OCI-LY3 (cell line): Measurements from ENCODE around the gene WWOX.

ENCODE experiments used
- EZH2phosphoT487 ChIP-seq: fragments of 200-600 bp; shearing (Covaris generic); IDR thresholded peaks from 2 replicates; pipeline ENCODE4 v1.6.1; 2018; ENCODE audit warnings: antibody characterized with exemption, mixed run types, low read depth
- TF ChIP-seq, protein P1 (sequence below): fragments of 200-600, 300-600 bp; sonication (generic); IDR thresholded peaks from 2 replicates; pipeline ENCODE4 v1.5.1; 2014; ENCODE audit warnings: antibody characterized with exemption, low read length, low read depth

DNA sequence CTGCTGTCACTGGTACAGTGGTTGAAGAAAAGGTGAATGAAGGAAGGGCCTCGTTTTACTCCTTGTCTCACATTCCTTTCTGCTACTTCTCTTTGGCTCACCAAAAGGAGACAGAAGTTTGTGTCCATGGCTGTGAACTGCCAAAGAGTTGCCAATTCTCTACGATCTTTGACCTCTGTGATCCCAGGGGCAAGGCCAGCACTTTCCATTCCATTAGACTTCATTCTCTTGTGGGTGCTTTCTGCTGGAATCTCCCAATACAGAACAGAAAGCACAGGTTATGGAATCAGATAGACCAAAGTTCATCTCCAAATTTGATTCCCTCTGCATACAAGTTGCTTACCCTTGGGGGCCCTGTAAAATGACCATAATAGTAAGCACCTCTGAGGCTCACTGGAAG, 1093.5 kb downstream of the WWOX start:
- TF ChIP-seq, protein P1, sequence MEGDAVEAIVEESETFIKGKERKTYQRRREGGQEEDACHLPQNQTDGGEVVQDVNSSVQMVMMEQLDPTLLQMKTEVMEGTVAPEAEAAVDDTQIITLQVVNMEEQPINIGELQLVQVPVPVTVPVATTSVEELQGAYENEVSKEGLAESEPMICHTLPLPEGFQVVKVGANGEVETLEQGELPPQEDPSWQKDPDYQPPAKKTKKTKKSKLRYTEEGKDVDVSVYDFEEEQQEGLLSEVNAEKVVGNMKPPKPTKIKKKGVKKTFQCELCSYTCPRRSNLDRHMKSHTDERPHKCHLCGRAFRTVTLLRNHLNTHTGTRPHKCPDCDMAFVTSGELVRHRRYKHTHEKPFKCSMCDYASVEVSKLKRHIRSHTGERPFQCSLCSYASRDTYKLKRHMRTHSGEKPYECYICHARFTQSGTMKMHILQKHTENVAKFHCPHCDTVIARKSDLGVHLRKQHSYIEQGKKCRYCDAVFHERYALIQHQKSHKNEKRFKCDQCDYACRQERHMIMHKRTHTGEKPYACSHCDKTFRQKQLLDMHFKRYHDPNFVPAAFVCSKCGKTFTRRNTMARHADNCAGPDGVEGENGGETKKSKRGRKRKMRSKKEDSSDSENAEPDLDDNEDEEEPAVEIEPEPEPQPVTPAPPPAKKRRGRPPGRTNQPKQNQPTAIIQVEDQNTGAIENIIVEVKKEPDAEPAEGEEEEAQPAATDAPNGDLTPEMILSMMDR: no peak
- no peak for TF ChIP-seq EZH2phosphoT487
